Psoas muscle (tissue), 8 donors: ENCODE data around the gene ATP5ME. TPM values are rescaled to one million over a fixed set of nuclear protein-coding genes. Genes with fewer than 3 reads are reported as not detected.

Experiments used
- ATAC-seq, 4 donors: fragments of 200-7000 bp; cut with Tn5 transposase; one replicate each; pipeline ENCODE4 v1.9.1; 2020; ENCODE audit warnings: moderate library complexity in 3 of 4, mild to moderate bottlenecking in 2 of 4
- DNase-seq, 2 donors: peaks; one replicate each; pipeline ENCODE4 v3.0.0-alpha.2; 2020
- H3K27ac ChIP-seq: fragments of 200-600 bp; one replicate; pipeline ENCODE4 v1.8.0; 2022
- H3K27me3 ChIP-seq, 3 donors: fragments of 200-600 bp in 1 of 3; one replicate each; pipeline versions ENCODE4 v1.6.1 to v1.8.0; 2013 to 2022; ENCODE audit warnings: low read length in 2 of 3, mild to moderate bottlenecking in 2 of 3, moderate library complexity in 1 of 3; ENCODE audit not compliant: insufficient read depth in 3 of 3
- H3K36me3 ChIP-seq, 2 donors: fragments of 200-600 bp in 1 of 2; one replicate each; pipeline versions ENCODE4 v1.6.1 to v1.8.0; 2013 to 2022; ENCODE audit warnings: low read depth in 1 of 2, mild to moderate bottlenecking in 1 of 2, moderate library complexity in 1 of 2; ENCODE audit not compliant: insufficient read depth in 1 of 2
- H3K4me1 ChIP-seq: fragments of 200-600 bp; one replicate; pipeline ENCODE4 v1.8.0; 2022
- H3K4me3 ChIP-seq: fragments of 200-600 bp; one replicate; pipeline ENCODE4 v1.8.0; 2022; ENCODE audit warnings: mild to moderate bottlenecking
- H3K9me3 ChIP-seq: fragments of 200-600 bp; one replicate; pipeline ENCODE4 v1.8.0; 2022
- CTCF ChIP-seq: fragments of 200-600 bp; IDR thresholded peaks from one replicate; pipeline ENCODE4 v1.8.0; 2022; ENCODE audit warnings: antibody characterized with exemption
- WGBS, 3 donors: extraction: QIAGEN DNeasy Blood & Tissue Kit; methylation state at CpG; one replicate each; pipeline versions ENCODE4 v1.1.6 to v1.1.7; 2013; 5-methylcytosine and 5-hydroxymethylcytosine counted together
- intact Hi-C, 2 donors: fragments of 100-400 bp; cut with DNase I; formaldehyde crosslinking; loops; one replicate each; pipeline versions ENCODE4 v1.11.0 to v1.14.2; 2022
- polyA plus RNA-seq, 3 donors: library from polyadenylated mRNA; stranded (reverse); fragments of 200-250 nt; gene quantifications; one replicate each; pipeline ENCODE4 v1.2.3, GENCODE V29; 2013
- total RNA-seq, 4 donors: library from RNA; stranded (reverse); fragmentation: NEBNext Ultra II Directional in 2 of 4; extraction: Animal tissue kit (Norgen Biotek cat#: 25700) in 2 of 4; gene quantifications; one replicate each; pipeline versions ENCODE4 v1.2.1 to v1.2.4, GENCODE V29; 2021 to 2023
- donor health status: healthy with polysubstance abuse.
- donor health status: DM: no; HTN: no; CAD: no; lungs with moderate emphysema.
- donor health status: Bipolar disorder and iron deficiency.
- donor health status: healthy.
- donor health status: DM: yes; HTN: yes; CAD: no.
- donor health status: DM: no; HTN: no; CAD: no.
- donor health status: DM: no; HTN: no; CAD: no.
- donor health status: DM: yes; HTN: yes; CAD: no.

Gene ATP5ME
- total and polyA plus RNA-seq, 7 donors: 358 to 712 (median 470) TPM

DNA sequence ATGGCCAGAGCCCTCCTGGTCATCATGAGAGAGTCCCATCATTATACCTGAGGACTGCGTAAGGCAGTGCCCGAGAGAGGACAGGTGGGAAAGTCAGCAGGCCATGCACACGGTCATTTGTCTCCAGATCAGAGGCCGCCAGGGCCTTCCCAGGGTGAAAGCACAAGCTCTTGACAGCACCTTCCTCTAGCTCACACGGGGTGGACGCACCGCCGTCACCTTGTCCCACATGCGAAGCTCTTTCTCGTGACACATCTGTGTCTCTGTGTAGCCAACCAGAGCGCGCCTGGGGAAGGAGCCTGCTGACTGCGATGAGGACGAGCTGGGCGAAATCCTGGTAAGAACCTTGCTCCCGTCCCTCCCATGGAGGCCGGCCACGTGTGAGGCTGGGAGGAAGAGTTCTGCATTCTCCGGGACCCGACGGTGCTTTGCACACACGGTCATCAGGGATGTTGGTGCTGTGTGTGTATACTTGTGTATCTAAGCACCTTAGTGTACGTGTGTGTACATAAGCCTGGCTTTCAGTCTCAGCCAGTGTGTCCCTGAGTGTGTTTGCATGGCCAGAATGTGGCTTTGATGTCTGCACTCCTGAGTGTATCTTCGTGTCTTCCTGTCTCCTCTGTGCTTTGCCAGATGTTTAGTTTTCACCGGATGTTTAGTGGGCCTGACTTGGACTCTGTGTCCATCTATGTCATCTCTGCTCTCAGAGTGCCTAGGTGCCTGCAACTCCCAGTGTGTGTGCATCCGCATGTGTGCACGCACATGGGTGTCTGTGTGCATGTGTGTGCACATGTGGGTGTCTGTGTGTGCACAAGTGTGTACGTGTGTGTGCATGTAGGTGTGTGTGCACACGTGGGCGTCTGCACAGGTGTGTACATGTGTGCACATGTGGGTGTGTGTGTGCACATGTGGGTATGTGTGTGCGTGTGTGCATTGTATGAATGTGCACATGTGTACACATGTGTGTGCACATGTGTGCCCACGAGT lies 15.1 kb downstream of the ATP5ME start:
- no peak for TF ChIP-seq CTCF
- ATAC-seq (no peak), DNase-seq (peak in 1 of 2 donors; percentile 26)
- WGBS, 3 donors: 87 to 91% (median 91%) methylated on average over 32 of the region's 32 CpGs
- Histone ChIP-seq H3K4me3 (no peak overlapping the region), H3K27me3 (peaks cover 0 to 46% (median 14%) of the 10 kb centered on the region in 3 donors), H3K4me1 (no peaks in the 10 kb centered on the region), H3K27ac (no peak overlapping the region), H3K9me3 (no peaks in the 10 kb centered on the region), H3K36me3 (no peaks in the 10 kb centered on the region)
- intact Hi-C loops: no loop called here

GRCh38 chr4:657834-658667 lies 16.0 kb downstream of the ATP5ME start:
- no peak for TF ChIP-seq CTCF
- no peaks in the 10 kb centered on the region for H3K4me1 ChIP-seq
- ATAC-seq: no peak
- H3K4me3 ChIP-seq: no peak overlapping the region
- peaks cover 0 to 38% (median 13%) of the 10 kb centered on the region in 3 donors for H3K27me3 ChIP-seq
- H3K27ac ChIP-seq: no peak overlapping the region
- WGBS, 3 donors: 78 to 81% (median 79%) methylated on average over 20 to 27 of the region's 27 CpGs
- no peaks in the 10 kb centered on the region for H3K36me3 ChIP-seq
- intact Hi-C loops: no loop called here
- DNase-seq: peak in 1 of 2 donors; percentile 51
- no peaks in the 10 kb centered on the region for H3K9me3 ChIP-seq

DNA sequence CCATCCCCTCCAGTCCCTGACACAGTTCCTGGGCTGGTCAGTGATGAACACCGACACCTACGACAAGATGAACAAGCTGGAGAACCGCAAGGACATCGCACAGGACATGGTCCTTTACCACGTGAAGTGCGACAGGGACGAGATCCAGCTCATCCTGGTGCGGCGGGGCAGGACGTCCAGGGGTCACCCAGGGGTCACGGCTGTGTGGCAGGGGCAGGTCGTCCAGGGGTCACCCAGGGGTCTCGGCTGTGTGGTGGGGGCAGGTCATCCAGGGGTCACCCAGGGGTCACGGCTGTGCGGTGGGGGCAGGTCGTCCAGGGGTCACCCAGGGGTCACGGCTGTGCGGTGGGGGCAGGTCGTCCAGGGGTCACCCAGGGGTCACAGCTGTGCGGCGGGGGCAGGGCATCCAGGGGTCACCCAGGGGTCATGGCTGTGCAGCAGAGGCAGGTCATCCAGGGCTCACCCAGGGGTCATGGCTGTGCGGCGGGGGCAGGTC lies 16.7 kb downstream of the ATP5ME start:
- peaks cover 0 to 38% (median 9%) of the 10 kb centered on the region in 3 donors for H3K27me3 ChIP-seq
- no peak for TF ChIP-seq CTCF
- H3K4me1 ChIP-seq: no peaks in the 10 kb centered on the region
- DNase-seq (peak in 1 of 2 donors; percentile 32), ATAC-seq (no peak)
- 72 to 78% (median 72%) methylated on average over 22 to 23 of the region's 23 CpGs for WGBS, 3 donors
- H3K4me3 ChIP-seq: no peak overlapping the region
- intact Hi-C loops: no loop called here
- no peaks in the 10 kb centered on the region for H3K36me3 ChIP-seq
- H3K27ac ChIP-seq: no peak overlapping the region
- H3K9me3 ChIP-seq: no peaks in the 10 kb centered on the region

GRCh38 chr4:656436-657337 lies 17.4 kb downstream of the ATP5ME start:
- Histone ChIP-seq H3K4me3 (no peak overlapping the region), H3K27me3 (peaks cover 0 to 33% (median 9%) of the 10 kb centered on the region in 3 donors), H3K4me1 (no peaks in the 10 kb centered on the region), H3K36me3 (no peaks in the 10 kb centered on the region), H3K9me3 (no peaks in the 10 kb centered on the region), H3K27ac (no peak overlapping the region)
- intact Hi-C loops: no loop called here
- DNase-seq: peak in 1 of 2 donors; percentile 51
- ATAC-seq: no peak
- TF ChIP-seq CTCF: no peak
- WGBS, 3 donors: 55 to 61% (median 61%) methylated on average over 57 to 58 of the region's 58 CpGs
